Lung (tissue), 12 donors: ENCODE data around the gene ACSS2. TPM values are rescaled to one million over a fixed set of nuclear protein-coding genes. Genes with fewer than 3 reads are reported as not detected.

Experiments used
- ATAC-seq: fragments of 200-7000 bp; cut with Tn5 transposase; one replicate; pipeline ENCODE4 v1.9.1; 2020; ENCODE audit warnings: moderate number of reproducible peaks; ENCODE audit not compliant: insufficient read depth, low FRiP score
- DNase-seq, 3 donors: peaks; one replicate each; pipeline ENCODE4 v3.0.0-alpha.2; 2013 to 2017
- H3K27ac ChIP-seq, 2 donors: one replicate each; pipeline ENCODE4 v1.5.1; 2013; ENCODE audit warnings: mild to moderate bottlenecking in 2 of 2, moderate library complexity in 2 of 2, control low read depth in 1 of 2, inconsistent platforms in 1 of 2, low read depth in 1 of 2, low read length in 1 of 2
- H3K27me3 ChIP-seq, 3 donors: one replicate each; pipeline ENCODE4 v1.5.1; 2013; ENCODE audit warnings: low read length in 2 of 3; ENCODE audit not compliant: control insufficient read depth in 3 of 3, insufficient read depth in 3 of 3
- H3K36me3 ChIP-seq, 4 donors: one replicate each; pipeline ENCODE4 v1.5.1; 2013; ENCODE audit warnings: low read length in 4 of 4, mild to moderate bottlenecking in 1 of 4, moderate library complexity in 1 of 4; ENCODE audit not compliant: control insufficient read depth in 4 of 4, insufficient read depth in 4 of 4
- H3K4me1 ChIP-seq, 5 donors: one replicate each; pipeline ENCODE4 v1.5.1; 2013; ENCODE audit warnings: low read length in 5 of 5, mild to moderate bottlenecking in 2 of 5, moderate library complexity in 1 of 5; ENCODE audit not compliant: control insufficient read depth in 5 of 5, insufficient read depth in 5 of 5
- H3K4me3 ChIP-seq: one replicate; pipeline ENCODE4 v1.5.1; 2013; ENCODE audit warnings: mild to moderate bottlenecking, control low read depth, moderate library complexity
- H3K9ac ChIP-seq, 2 donors: one replicate each; pipeline ENCODE4 v1.5.1; 2013; ENCODE audit warnings: low read length in 2 of 2, control low read depth in 1 of 2; ENCODE audit not compliant: insufficient read depth in 1 of 2
- H3K9me3 ChIP-seq, 4 donors: one replicate each; pipeline ENCODE4 v1.5.1; 2013; ENCODE audit warnings: low read length in 3 of 4, mild to moderate bottlenecking in 1 of 4, moderate library complexity in 1 of 4; ENCODE audit not compliant: control insufficient read depth in 4 of 4, insufficient read depth in 3 of 4
- WGBS, 2 donors: extraction: QIAGEN DNeasy Blood & Tissue Kit; methylation state at CpG; one replicate each; pipeline ENCODE4 v1.1.7; 2013; 5-methylcytosine and 5-hydroxymethylcytosine counted together
- polyA plus RNA-seq, 2 donors: library from polyadenylated mRNA; stranded (reverse); fragments of 200-250 nt; gene quantifications; one replicate each; pipeline ENCODE4 v1.2.1, GENCODE V29; 2013
- total RNA-seq, 2 donors: library from RNA; depleted of rRNA in 1 of 2; stranded (reverse); fragments of >200 nt in 1 of 2; gene quantifications; one replicate each; pipeline ENCODE4 v1.2.1, GENCODE V29; 2014 to 2021
- TF ChIP-seq, protein P1 (sequence below): IDR thresholded peaks from 2 replicates; pipeline ENCODE4 v1.5.1; 2012; ENCODE audit warnings: mild to moderate bottlenecking; ENCODE audit errors: control extremely low read depth, extremely low read depth
- donor health status: control.
- donor health status: control.
- donor health status: Bipolar disorder and iron deficiency.
- donor health status: healthy.
- donor health status: DM: yes; HTN: yes; CAD: no.

ACSS2 gene
- total and polyA plus RNA-seq, 4 donors = 69.7 to 300 (median 161) TPM

DNA sequence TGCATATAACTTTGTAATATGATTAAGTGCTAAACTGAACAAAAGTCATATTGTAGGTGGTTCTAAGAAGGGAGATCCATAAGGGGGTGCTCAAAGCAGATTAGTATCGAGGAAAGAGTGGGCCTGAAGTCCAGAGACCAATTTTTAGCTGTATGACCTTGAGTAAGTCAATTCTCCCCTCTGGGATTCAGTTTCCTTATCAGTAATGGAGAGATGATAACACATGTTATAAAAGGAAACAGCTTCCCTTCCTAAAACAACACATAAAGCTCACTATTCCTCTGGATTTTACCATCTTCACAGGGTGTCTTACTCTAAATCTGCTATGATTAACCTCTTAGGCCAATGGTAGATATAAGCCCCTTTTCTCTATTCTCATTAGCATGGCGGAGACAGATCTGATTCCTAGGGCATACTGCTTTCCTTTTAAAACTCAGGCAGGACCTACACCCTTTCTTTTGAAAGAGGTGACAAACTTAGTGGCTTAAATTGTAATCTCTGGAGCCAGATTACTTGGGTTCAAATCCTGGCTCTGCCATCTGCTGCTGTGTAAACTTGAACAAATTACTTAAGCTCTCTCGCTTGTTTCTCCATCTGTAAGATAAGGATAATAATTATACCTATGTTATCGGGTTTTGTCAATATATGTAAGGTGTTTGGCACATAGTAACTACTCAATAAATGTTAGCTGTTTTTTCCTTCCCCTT is 39.5 kb downstream of the ACSS2 start:
- Histone ChIP-seq H3K9ac (no peak overlapping the region), H3K27ac (peak overlapping the region in 1 of 2 donors; percentile 66), H3K36me3 (peaks cover 2 to 26% (median 9%) of the 10 kb centered on the region in 4 donors), H3K4me3 (no peak overlapping the region), H3K27me3 (no peaks in the 10 kb centered on the region), H3K4me1 (peaks cover 0 to 3% (median 0%) of the 10 kb centered on the region in 5 donors), H3K9me3 (no peaks in the 10 kb centered on the region)
- TF ChIP-seq, protein P1, sequence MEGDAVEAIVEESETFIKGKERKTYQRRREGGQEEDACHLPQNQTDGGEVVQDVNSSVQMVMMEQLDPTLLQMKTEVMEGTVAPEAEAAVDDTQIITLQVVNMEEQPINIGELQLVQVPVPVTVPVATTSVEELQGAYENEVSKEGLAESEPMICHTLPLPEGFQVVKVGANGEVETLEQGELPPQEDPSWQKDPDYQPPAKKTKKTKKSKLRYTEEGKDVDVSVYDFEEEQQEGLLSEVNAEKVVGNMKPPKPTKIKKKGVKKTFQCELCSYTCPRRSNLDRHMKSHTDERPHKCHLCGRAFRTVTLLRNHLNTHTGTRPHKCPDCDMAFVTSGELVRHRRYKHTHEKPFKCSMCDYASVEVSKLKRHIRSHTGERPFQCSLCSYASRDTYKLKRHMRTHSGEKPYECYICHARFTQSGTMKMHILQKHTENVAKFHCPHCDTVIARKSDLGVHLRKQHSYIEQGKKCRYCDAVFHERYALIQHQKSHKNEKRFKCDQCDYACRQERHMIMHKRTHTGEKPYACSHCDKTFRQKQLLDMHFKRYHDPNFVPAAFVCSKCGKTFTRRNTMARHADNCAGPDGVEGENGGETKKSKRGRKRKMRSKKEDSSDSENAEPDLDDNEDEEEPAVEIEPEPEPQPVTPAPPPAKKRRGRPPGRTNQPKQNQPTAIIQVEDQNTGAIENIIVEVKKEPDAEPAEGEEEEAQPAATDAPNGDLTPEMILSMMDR = no peak
- WGBS, 2 donors = 90 to 94% methylated on average over 4 of the region's 4 CpGs
- ATAC-seq = no peak
- no peak for DNase-seq

DNA sequence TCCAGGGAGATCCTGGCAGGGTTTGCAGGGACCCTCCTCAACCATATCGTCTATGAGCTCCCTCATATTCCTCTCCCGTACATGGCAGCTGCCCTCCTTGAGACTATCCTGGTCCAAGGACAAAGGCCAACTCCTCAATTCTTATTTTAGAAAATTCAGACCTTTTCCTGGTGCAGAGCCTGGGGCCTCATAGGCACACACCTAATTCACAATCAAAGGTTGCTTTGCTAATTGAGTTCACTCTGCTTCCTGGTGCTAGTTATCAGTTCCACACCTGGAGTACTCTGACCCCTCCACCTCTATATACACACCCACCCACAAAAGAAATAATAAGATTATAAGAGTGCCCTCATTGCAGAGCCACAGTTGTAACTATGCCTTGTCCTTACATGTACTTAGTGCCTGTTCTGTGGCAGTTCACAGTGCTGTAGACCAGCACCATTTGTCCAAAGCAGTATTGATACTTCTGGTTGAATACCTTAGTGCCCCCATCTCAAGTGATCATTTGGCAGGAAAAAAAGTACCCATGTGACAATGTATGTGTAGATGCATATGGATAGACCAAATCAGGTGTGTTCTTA is 40.5 kb downstream of the ACSS2 start:
- Histone ChIP-seq H3K27me3 (no peaks in the 10 kb centered on the region), H3K4me1 (peaks cover 0 to 7% (median 0%) of the 10 kb centered on the region in 5 donors), H3K9me3 (no peaks in the 10 kb centered on the region), H3K4me3 (no peak overlapping the region), H3K27ac (no peak overlapping the region), H3K36me3 (peaks cover 2 to 31% (median 14%) of the 10 kb centered on the region in 4 donors), H3K9ac (no peak overlapping the region)
- DNase-seq = no peak
- 82 to 88% methylated on average over 2 of the region's 2 CpGs for WGBS, 2 donors
- TF ChIP-seq, protein P1 = no peak
- no peak for ATAC-seq

DNA sequence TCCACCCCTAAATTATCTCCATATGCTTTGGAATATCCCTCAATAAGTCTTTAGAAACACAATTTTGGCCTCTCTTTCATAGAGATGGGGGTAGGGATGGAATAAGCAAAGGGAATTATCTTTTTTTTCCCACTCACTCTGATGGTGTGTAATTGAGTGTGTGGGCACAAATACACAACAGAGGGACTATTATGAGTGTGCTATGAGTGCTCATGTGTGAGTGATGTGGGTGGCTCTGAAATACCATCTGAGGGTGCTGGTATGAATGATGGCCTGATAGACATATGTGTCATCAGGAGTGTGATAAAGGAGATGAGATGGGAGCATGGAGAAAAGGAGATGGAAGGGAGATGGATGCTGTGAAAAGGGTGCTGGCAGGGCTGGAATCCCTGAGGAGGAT is 43.6 kb downstream of the ACSS2 start:
- Histone ChIP-seq H3K9me3 (no peaks in the 10 kb centered on the region), H3K4me1 (peaks cover 0 to 7% (median 0%) of the 10 kb centered on the region in 5 donors), H3K4me3 (no peak overlapping the region), H3K27me3 (no peaks in the 10 kb centered on the region), H3K27ac (no peak overlapping the region), H3K36me3 (peaks cover 6 to 29% (median 25%) of the 10 kb centered on the region in 4 donors), H3K9ac (no peak overlapping the region)
- DNase-seq = no peak
- TF ChIP-seq, protein P1 = no peak
- ATAC-seq = no peak
